GM12872 (cell line): ENCODE data around the gene LAP3.

ENCODE experiments used
- TF ChIP-seq, protein P1 (sequence below): IDR thresholded peaks from 3 replicates; pipeline ENCODE4 v1.5.1; 2011; ENCODE audit warnings: low read depth, mild to moderate bottlenecking, low read length, moderate library complexity; ENCODE audit not compliant: insufficient read depth

LAP3 gene

GRCh38 chr4:17544831-17545234 lies 32.2 kb upstream of the LAP3 start:
- TF ChIP-seq, protein P1, sequence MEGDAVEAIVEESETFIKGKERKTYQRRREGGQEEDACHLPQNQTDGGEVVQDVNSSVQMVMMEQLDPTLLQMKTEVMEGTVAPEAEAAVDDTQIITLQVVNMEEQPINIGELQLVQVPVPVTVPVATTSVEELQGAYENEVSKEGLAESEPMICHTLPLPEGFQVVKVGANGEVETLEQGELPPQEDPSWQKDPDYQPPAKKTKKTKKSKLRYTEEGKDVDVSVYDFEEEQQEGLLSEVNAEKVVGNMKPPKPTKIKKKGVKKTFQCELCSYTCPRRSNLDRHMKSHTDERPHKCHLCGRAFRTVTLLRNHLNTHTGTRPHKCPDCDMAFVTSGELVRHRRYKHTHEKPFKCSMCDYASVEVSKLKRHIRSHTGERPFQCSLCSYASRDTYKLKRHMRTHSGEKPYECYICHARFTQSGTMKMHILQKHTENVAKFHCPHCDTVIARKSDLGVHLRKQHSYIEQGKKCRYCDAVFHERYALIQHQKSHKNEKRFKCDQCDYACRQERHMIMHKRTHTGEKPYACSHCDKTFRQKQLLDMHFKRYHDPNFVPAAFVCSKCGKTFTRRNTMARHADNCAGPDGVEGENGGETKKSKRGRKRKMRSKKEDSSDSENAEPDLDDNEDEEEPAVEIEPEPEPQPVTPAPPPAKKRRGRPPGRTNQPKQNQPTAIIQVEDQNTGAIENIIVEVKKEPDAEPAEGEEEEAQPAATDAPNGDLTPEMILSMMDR: no peak

DNA sequence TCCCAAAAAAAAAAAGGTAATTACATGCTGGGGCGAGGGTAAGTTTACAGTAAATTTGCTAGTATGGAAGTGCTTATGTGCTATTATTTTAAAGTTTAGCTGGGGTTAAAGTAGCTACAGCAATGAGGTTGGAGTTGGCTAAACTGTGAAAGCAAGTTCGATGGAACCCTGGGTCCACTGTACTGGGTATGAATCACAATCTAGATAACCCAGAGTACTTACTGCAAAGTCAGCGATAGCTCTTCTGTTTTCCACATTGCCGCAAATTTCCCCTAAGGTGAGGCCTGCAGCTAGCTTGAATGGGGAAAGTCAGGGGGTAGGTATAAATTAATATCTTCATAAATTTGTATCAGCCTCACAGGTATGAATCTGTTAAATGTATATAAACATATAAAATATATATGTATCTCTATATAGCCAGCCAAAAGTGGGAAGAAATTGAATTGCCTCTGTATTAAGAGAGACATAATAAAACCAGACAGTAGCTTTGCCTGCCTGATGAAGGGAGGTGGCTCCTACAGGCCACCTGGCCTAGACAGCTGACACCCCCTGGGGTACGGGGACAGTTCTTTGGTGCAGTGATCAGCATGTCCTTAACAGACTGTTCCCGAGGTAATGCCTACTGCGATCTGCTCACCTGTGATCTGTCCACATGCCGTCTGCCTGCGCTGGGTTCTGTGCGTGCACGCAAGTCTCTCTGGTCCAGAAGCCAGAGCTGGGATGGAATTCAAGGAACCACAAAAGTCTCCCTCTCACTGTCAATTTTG lies 31.4 kb upstream of the LAP3 start:
- TF ChIP-seq, protein P1: no peak

- TF ChIP-seq, protein P1: no peak
Measured at GRCh38 chr4:17546222-17546621, 30.8 kb upstream of the LAP3 start.

DNA sequence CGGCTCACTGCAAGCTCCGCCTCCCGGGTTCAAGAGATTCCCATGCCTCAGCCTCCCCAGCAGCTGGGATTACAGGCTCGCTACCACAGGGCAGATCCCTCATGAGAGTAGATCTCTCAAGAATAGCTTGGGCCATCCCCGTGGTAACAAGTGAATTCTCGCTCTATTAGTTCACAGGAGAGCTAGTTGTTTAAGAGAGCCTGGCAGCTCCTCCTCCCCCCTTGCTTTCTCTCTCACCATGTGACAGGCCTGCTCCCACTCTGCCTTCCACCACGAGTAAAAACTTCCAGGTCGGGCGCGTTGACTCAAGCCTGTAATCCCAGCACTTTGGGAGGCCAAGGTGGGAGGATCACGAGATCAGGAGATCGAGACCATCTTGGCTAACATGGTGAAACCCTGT lies 30.3 kb upstream of the LAP3 start:
- TF ChIP-seq, protein P1: no peak

GRCh38 chr4:17550549-17550948 lies 26.4 kb upstream of the LAP3 start:
- TF ChIP-seq, protein P1: no peak

DNA sequence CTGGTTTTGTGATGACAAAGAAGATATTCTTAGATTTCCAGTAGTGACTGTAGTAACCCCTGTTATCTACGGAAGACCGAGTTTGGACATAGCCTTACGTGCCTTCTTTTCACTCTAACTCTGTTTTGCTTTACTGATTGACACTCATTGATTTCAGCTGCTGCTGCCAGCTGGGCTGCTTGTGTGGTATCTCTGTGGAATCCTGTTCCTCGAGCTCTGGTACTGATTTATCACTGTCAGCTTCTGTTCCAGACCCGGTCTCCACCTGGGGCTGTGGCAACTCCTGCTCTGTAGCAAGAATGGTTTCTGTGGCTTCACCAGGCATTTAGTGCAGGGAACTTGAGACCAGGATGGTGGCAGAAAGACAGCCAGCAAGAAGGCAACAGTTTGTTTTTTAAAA lies 24.6 kb upstream of the LAP3 start:
- TF ChIP-seq, protein P1: no peak

DNA sequence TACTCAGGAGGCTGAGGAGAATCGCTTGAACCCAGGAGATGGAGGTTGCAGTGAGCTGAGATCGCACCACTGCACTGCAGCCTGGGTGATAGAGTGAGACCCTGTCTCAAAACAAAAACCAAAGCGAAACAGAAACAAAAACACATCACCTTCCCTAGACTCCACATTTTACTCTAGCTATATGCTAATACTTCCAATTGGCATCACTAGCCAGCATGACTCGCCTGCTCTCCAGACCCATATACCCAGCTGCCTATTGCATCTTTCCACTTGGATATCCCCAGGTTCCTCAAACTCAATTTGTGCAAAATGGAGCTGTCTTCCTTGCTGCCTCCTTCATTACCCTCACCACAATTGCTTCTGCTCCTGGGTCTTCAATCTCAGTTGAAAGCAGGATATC lies 22.4 kb upstream of the LAP3 start:
- TF ChIP-seq, protein P1: no peak

GRCh38 chr4:17556498-17556897 lies 20.5 kb upstream of the LAP3 start:
- TF ChIP-seq, protein P1: no peak
